ENCODE results near the gene IZUMO4.
A peak's percentile ranks its signal among the peaks of the same experiment; 100 is the strongest.

Gene IZUMO4

GRCh38 chr19:2096480-2097202 lies at the start of gene IZUMO4:
IZUMO4 (plus strand) TSS chr19:2096915; CDS start chr19:2096946, 31 bp downstream.
- DNase-seq: peak; percentile 99

GRCh38 chr19:2047076-2047448 lies 49.7 kb upstream of the IZUMO4 start:
- no peak for DNase-seq

GRCh38 chr19:2047449-2048103 lies 49.1 kb upstream of the IZUMO4 start:
- peak; percentile 68 for DNase-seq

GRCh38 chr19:2048104-2048958 lies 48.4 kb upstream of the IZUMO4 start:
- DNase-seq: no peak

- no peak for DNase-seq
Measured at GRCh38 chr19:2048959-2049740, 47.6 kb upstream of the IZUMO4 start.

GRCh38 chr19:2049741-2050348 lies 46.9 kb upstream of the IZUMO4 start:
- DNase-seq: peak; percentile 93

DNA sequence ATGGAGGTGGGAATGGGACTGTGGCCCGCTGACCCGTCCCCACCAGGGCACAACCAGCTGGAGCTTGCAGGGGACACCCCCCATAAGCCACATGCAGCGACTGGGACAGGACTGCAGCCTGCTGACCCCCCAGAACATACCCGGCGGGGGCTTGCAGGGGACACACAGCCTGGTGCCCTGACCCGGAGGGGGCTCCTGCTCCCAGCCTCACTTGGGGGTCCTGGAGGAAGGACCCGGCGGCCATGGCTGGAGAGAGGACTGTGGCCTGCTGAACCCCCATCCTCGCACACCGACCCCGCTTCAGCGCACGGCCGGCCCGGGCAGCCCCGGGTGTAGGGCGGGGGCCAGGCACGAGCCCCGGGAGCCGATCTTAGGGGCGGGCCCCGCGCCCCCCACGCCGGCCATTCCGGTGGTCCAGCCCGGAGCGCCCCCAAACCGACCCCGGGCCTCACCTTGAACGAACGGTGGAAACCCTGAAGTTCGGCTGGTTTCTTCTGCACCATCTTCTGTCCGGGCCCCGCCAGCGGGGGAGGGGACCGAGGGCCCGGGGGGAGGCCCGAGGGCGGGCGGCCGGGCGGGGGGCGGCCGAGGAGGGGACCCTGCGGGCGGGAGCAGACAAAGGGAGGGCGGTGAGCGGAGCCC lies 46.2 kb upstream of the IZUMO4 start:
- DNase-seq: peak; percentile 55

GRCh38 chr19:2050991-2051772 lies 45.5 kb upstream of the IZUMO4 start, which contains the start of gene MKNK2:
MKNK2 (minus strand) TSS chr19:2051244; CDS start chr19:2050851, 393 bp downstream.
- peak; percentile 79 for DNase-seq

DNA sequence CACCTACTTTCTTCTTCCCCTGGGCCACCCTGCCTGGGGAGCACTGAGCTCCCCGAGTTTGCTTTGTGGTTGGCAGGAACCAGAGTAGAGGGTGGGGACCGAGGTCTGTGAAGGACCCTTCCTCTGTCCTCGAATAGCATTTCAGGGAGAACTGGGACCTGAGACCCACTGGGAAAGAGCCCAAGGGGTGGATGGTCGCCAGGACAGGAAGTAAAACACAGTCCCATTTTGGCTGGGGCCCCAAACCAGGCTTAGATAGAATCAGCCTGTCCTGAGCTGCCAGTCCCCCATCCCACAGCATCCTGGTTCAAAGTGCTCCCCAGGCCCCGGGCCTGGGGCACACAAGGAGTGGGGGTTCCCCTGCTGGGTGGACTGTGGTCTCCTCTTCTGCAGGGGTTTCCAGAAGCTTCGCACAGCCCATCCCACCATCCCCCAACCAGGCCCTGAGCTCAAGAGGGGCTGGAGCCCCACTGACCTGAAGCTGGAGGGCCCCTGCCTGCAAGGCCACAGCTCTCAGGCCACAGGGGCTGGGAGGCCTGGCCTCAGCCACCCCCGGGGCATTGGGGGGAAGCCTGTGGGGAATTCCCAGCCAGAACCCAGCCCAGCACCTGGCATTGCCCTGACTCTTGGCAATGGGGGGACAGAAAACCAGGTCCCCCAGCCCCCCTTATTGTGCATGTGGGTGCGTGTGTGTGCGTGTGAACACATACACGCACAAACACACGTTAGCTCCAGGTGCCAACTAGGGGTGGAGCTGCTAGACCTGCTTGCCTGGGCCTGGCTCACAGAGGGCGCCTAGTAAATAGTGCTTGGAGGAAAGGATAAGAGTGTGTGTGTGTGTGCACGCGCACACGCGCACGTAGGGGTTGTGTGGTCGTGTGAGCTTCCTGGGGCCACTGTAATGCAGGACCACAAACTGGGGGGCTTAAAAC lies 44.7 kb upstream of the IZUMO4 start:
- peak; percentile 25 for DNase-seq

GRCh38 chr19:2053601-2054389 lies 42.9 kb upstream of the IZUMO4 start:
- no peak for DNase-seq

DNA sequence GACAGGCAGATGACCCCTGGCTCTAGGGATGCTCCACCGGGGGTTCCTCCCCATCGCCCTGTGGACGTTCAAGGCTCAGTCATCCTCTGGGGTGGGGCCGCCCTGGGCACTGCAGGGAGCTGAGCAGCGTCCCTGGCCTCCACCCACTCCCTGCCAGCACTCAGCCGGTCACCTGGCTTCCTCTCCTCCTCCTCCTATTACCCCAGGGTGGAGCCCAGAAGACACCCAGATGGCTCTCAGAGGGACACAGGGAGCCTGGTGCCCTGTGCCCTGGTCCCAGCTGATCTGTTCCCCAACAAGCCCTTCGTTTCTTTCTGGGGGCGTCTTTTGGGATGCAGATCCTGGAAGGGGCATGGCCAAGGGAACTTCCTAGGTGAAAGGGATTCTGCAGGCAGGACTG lies 42.0 kb upstream of the IZUMO4 start:
- no peak for DNase-seq

- no peak for DNase-seq
Measured at GRCh38 chr19:2055931-2056836, 40.5 kb upstream of the IZUMO4 start.

DNA sequence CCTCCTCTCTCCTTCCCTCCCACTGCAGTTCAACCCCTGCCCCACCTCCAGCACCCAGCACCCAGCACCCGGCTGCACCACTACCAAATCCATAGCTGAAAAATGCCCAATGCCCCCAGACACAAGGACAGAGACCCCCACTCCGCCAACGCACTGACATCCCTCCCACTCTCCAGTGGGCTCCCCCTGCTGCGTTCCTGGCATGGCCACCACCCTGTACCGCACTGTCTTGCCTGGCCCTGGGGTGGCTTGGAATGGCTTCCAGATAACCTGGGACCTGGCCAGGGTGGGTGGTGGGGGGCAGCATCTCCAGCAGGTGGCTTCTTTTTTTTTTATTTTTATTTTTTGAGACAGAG lies 39.9 kb upstream of the IZUMO4 start:
- no peak for DNase-seq

DNA sequence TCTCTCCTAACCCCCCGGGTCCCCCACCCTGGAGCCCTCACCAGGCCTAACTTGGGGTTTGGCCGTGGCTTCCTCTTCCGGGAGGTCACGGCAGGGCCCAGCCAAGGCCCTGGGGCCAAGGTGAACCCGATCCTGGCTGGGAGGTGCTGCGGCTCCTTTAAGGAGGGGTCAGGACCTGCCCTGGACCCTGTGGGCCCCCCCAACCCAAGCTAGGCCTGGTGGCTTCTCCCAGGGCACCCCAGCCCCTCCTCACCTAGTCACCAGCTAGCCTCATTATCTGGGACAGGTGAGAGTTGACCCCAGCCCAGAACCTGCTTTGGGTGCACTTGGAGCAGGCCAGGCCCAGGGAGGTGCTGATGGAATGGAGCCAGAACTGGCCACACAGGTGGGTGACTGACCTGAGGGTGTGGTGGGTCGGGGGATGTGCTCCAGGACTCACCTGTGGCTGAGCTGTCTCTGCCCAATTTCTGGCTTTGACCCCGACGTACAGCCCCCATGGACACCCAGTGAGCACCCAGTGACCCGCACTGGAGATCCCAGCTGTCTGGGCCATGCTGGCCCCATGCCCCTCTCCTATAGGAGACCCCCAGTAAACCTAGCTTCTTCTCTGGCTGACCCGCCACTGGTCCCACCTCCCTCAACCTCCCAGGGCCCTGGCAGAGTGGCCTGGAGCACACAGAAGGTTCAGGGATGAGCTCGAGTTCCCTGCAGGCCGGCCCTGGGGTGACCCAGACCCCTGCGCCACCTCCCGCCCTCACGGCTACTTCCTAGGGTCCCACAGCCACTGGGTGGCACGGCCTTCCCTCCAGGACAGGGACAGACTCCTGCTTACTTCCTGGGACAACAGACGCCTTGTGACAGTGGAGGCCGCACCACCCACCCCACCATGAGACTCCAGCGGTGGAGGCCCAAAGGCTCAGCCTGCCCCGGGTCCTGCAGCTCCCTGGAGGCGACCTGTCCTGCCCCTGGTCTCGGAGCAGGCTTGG lies 38.9 kb upstream of the IZUMO4 start:
- no peak for DNase-seq

- DNase-seq: no peak
Measured at GRCh38 chr19:2058570-2059421, 37.9 kb upstream of the IZUMO4 start.

Measured in MV-4-11 (cell line).